K562 treated with DMSO at 1 percent for 4 hours (cell line): ENCODE data around the gene CYP4A22. TPM values are rescaled to one million over a fixed set of nuclear protein-coding genes. Genes with fewer than 3 reads are reported as not detected.

Source experiments
- total RNA-seq: library from RNA; unstranded; fragments of 300-600 nt; gene quantifications from 2 replicates; pipeline ENCODE4 v1.2.3, GENCODE V29; 2022; ENCODE audit not compliant: insufficient read depth

Gene CYP4A22
- not detected in 2 replicates for total RNA-seq

GRCh38 chr1:47137198-47137597, at the start of gene CYP4A22:
CYP4A22 (plus strand) TSS chr1:47137441; CDS start chr1:47137486, 45 bp downstream.

DNA sequence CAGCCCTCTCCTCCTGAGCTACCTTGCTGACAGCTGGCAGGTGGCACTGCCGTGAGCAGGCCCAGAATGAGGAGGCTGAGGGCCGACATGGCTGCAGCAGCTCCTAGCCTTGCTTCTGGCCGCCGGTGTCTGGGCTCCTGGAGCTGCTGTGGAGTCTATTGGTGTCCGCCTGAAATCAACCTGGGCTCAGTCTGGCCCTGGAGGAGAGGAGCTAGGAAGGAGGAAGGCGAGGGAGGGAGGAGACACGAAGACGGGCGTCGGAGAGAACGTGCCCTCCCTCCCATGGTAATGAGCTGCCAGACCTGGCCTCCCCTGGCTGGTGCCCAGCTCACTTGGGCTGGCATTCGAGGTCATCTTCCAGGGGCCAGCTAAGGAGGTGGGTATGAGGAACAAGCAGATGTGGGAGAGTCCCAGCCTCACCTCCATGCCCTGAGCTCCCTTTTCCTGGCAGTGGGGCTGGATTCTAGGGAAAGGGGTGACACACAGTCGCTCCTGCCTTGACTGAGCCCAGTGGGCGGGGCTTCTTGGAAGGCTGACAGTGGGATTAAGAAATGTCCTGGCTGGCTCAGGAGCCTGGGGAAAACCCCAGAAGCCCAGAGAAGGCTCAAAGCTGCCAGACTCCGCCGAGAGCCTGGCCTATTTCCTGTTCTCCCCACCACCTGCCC, 52.7 kb downstream of the CYP4A22 start, which contains the start of gene PDZK1IP1:
PDZK1IP1 (minus strand) TSS at position 193 of the 665 bp plus-strand sequence; CDS start at position 89, 104 bp downstream.

Other genes starting within 250 kb of the CYP4A22 start
- gene CYP4A11, start 196.0 kb upstream of the CYP4A22 start, total RNA-seq, result not detected in 2 replicates
- gene CYP4X1, start 113.8 kb upstream of the CYP4A22 start, total RNA-seq, result 0.34 TPM in 1 of 2 replicates, not detected in the other
- gene CYP4Z1, start 70.2 kb upstream of the CYP4A22 start, total RNA-seq, result not detected in 2 replicates
- 1.5 TPM in 1 of 2 replicates, not detected in the other for gene PDZK1IP1, start 52.6 kb downstream of the CYP4A22 start, total RNA-seq
- gene TAL1, start 94.8 kb downstream of the CYP4A22 start, total RNA-seq, result 22.6 and 82.8 TPM in 2 replicates
- 28.3 and 35.1 TPM in 2 replicates for gene STIL, start 176.7 kb downstream of the CYP4A22 start, total RNA-seq
- 69.4 and 83.5 TPM in 2 replicates for gene CMPK1, start 196.3 kb downstream of the CYP4A22 start, total RNA-seq